Non-pigmented ciliary epithelial cell (primary cell): ENCODE measurements around the gene INSYN1.
A peak's percentile ranks its signal among the peaks of the same experiment; 100 is the strongest.
"Not testable (repeated sequence)": the region's sequence is repeated elsewhere in the genome, so short reads cannot be mapped to it uniquely, and the experiment has no call there.

ENCODE experiments used
- DNase-seq: peaks from one replicate; pipeline ENCODE4 v3.0.0-alpha.2; 2010; ENCODE audit warnings: low read depth

INSYN1 gene

GRCh38 chr15:73712107-73712506 is 41.0 kb downstream of the INSYN1 start:
- DNase-seq = no peak

DNA sequence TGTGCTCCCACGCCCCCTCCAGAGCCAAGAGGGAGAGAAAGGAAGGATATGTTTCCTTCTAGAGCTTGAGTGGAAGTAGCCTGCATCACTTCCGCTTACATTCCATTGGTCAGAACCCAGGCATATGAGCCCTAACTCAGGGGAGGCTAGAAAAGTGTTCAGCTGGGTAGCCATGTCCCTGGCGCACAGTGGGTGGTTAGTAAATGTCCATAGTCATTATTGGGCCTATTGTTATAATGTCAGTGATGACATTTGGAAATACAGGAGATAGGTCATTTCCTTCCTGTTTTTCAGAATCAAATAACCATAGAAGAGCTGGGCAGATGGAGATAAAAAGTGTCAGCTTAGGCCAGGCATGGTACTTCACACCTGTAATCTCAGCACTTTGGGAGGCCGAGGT is 41.6 kb downstream of the INSYN1 start:
- DNase-seq = no peak

DNA sequence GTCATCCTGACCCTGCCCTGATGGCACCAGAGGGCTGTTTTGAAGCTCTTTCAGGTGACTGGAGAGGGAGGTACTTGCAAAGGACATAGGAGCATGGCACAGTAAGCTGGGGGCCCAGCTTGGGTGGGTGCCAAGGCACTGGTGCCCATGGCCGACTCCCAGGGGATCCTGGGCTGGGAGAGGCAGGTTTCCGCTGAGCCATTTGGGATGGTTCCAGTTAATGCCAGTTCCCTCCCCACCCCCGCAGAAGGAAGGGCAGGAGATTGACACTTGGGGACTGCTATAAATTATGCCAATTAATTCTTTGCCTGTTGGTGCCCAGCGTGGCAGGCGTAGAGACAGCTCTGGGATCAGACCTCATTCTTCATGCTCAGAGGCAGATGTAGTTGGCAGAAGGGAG is 42.8 kb downstream of the INSYN1 start:
- DNase-seq = no peak

DNA sequence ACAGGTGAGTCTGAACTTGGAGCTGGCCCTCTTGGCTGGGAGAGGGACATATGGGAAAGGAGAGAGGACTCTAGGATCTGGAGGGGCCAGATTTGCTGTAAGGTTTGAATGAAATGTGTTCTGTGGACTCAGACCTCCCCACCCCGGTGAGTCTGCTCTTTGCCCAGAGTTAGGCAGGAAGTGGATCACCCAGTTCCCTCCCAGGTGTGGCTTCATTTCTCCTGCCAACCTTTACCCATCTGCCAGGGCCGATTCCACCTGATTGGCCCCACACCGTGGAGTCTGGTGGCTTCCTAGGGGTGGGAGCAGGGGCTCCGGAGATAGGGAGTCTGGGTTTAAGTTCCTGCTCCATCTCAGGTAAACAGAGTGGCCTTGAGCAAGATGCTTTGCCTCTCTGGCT is 43.5 kb downstream of the INSYN1 start:
- no peak for DNase-seq

DNA sequence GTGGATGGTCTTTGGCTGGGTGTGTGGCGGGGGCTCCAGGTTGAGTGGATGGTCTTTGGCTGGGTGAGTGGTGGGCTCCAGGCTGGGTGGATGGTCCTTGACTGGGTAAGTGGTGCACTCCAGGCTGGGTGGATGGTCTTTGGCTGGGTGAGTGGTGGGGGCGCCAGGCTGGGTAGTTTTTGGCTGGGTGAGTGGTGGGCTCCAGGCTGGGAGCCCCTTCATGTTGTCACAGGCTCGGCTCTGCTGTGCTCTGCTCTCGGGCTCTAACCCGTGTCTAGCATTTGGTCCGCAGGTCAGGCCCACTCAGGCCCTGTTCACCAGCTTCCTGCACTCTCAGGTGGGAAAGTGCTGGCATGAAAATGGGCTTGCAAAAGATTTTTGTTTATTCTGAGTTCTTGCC is 43.9 kb downstream of the INSYN1 start:
- DNase-seq = no peak

GRCh38 chr15:73708691-73709090 is 44.5 kb downstream of the INSYN1 start:
- no peak for DNase-seq

GRCh38 chr15:73704869-73705645 is 48.1 kb downstream of the INSYN1 start:
- DNase-seq = no peak

DNA sequence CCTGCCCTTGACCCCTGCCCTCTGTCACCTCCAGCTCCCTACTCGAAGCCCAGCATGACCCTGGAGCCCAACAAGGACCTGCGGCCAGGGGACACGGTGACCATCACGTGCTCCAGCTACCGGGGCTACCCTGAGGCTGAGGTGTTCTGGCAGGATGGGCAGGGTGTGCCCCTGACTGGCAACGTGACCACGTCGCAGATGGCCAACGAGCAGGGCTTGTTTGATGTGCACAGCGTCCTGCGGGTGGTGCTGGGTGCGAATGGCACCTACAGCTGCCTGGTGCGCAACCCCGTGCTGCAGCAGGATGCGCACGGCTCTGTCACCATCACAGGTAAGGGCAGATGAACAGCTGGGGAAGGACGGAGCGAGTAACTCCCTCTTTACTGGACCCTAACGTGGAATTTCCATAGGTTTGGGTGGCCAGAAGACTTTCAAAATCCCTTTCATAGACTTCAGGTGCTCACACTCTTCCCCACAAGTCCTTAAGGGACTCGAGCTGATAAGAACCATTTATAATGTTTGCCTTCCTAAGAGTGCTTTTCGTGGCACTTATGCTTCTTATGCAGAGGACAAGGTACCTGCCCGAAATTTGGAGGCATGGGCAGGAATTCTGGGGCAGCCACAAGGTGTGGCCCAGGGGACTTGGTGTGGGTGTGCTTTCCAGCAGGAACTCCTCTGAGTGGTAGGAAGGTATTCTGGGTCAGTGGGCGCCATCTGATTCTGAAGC is 48.8 kb downstream of the INSYN1 start:
- not testable (repeated sequence) for DNase-seq

GRCh38 chr15:73703601-73704000 is 49.5 kb downstream of the INSYN1 start:
- DNase-seq = not testable (repeated sequence)

- not testable (repeated sequence) for DNase-seq
Observed at GRCh38 chr15:73702311-73703239, 50.6 kb downstream of the INSYN1 start.

GRCh38 chr15:73700041-73700842 is 52.9 kb downstream of the INSYN1 start:
- DNase-seq = no peak

DNA sequence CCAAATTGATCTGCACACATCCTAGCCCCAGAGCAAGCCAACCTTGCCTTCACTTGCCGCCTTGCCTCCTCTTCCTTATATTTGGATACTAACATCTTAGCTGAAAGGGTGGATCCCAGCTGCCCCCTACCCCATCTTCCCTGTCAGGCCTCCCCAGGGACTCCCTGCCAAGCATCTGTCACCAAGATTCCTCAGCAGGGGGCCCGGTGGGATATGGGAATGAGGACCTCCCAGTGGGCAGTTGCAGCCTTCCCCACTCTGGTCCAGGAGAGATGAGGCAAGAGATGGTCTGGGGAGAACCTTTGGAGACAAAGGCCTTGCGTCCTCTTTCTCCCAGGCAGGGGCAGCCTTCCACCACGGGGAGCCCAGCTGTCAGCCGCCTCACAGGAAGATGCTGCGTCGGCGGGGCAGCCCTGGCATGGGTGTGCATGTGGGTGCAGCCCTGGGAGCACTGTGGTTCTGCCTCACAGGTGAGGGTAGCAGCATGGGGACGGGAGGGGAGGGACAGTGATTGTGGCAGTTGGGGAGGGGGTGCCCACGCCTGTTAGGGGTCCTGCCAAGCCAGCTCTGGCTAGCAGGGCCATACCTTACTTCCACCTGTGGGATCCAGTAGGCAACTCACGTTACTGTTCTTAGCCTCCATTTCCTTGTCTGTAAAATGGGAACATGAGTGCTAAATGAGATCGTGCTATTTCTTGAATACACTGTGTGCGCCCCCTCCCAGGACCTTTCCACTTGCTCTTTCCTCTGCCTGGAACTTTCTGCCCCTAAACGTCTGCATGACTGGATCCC is 53.7 kb downstream of the INSYN1 start:
- no peak for DNase-seq

DNA sequence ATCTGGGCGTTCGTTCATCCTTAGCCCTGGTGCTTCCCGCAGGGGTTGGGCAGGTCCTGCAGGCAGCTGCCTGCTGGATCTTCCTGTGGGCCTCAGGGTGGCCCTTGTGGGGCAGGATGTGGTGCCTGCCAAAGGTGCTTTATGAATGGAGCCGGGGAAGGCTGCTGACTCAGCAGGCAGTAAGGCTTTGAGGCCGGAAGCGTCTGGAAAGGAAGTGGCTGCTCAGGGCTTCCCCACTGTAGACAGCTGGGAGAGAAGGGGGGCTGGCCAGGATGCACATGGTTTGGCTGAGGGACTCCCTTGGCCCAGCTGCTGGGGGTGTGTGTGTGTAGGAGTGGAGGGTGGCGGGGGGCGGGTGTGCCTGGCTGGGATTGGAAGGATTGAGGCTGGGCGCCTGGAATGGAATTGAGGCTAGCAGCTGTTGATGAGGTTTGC is 56.1 kb downstream of the INSYN1 start:
- peak; percentile 68 for DNase-seq

DNA sequence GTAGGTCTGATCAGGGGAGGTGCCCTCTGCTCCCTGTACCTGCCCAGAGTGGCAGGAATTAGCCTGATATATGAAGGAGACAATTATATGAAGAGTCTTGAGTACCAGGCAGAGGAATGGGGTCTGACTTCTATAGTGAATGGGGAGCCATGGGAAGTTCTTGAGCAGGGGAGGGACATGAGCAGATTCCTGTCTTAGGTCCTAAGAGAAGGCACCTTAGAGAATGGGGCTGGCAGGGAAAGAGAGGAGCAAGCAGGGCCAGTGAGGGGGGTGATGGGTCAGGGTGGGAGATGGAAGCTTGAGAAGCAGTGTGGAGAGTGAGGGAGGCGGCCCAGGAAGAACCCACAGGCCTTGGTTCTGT is 56.5 kb downstream of the INSYN1 start:
- no peak for DNase-seq

DNA sequence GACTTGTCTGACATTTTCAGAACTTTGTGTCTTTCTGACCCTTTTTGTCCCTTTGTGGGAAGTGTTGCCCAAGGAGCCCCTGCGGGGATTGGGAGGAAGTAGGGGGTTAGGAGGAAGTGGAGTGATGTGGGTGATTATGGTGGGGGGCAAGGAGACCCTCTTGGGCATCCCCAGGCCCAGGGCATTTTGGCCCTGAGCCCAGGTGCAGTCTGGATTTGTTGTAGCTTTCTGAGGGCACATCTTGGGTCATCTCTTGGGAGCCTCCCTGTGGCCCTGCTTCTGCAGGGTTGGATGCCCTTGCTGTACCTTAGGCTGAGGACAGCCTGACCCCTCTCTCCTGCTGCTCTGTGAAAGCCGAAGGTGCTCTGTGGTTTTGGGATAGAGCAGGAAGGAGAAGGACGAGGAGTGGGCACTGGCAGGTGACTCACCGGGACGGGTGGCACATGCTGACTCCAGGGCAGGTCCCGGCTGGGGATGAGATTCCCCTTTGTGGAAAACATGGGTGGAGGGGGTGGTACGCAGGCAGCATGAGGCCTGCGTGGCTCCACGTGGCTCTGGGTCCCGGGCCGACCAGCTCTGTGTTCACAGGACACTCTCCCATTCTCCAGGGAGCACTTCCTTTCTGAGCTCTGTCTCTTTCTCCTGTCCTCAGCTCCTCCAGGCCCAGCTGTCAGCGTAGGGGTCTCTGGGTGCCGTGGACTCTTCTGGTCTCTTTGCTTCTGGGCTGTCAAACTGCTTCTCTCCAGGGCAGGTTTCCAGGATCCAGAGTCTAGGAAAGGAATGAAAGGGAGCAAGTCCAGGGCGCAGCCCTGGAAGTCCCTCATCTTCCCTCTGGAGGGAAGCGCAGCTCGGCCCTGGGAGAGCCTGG is 57.1 kb downstream of the INSYN1 start:
- DNase-seq = no peak

DNA sequence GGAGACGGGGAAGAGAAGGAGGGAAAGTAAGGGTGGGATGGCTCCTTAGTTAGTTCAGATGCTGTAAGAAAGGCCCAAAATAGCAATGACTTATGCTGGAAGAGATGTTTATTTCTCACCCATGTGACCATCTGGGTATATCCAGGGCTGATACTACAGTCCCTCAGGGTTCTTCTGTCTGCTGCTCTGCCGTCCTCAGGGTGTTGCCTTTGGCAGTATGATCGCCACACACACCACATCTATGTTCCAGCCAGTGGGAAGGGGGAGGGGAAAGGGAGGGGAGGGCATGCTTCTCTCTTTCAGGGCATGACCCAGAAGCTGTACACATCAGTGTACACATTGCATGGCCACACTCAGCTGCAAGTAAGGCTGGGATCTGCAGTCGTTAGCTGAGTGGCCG is 58.7 kb downstream of the INSYN1 start:
- no peak for DNase-seq

DNA sequence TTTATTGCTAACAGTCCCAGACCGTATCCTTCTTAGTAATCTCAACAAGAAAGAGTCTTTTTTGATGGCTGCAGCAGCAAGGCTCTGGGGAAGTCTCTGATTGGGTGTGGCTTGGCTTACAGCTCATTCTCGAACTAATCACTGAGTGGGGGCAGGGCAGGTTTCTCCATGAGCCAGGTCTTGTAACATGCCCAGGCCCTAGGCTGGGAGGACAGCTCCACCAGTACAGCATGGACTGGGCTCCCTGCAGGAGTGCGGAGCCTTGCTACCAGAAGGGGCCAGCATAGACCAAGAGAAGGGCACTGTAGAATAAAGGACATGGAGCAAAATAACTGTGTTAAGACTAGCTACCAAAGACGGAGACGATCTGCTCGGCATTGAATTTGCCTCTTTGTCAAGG is 61.8 kb downstream of the INSYN1 start:
- DNase-seq = peak; percentile 44

- DNase-seq = no peak
Observed at GRCh38 chr15:73688455-73688854, 64.7 kb downstream of the INSYN1 start.

- DNase-seq = no peak
Observed at GRCh38 chr15:73687351-73687750, 65.8 kb downstream of the INSYN1 start.

- DNase-seq = peak; percentile 83
Observed at GRCh38 chr15:73686781-73687256, 66.3 kb downstream of the INSYN1 start.
